Astrocyte of the cerebellum (primary cell): ENCODE results near the gene MRPL9.
"Not testable (repeated sequence)": the region's sequence is repeated elsewhere in the genome, so short reads cannot be mapped to it uniquely, and the experiment has no call there.

ENCODE experiments used
- DNase-seq: peaks from one replicate; pipeline ENCODE4 v3.0.0-alpha.2; 2011; ENCODE audit warnings: low read depth
- H3K4me3 ChIP-seq: 2 replicates; pipeline ENCODE4 v1.5.1; 2011; ENCODE audit warnings: mild to moderate bottlenecking, low read depth, low read length, moderate library complexity
- CTCF ChIP-seq: IDR thresholded peaks from 2 replicates; pipeline ENCODE4 v1.5.1; 2012; ENCODE audit warnings: low read length, low read depth, moderate library complexity, mild to moderate bottlenecking; ENCODE audit errors: missing control alignments
- in situ Hi-C: cut with HindIII; loops from 2 replicates; pipeline ENCODE4 v1.10.0; 2017; ENCODE audit warnings: low sequenced_read_pairs

The MRPL9 gene

DNA sequence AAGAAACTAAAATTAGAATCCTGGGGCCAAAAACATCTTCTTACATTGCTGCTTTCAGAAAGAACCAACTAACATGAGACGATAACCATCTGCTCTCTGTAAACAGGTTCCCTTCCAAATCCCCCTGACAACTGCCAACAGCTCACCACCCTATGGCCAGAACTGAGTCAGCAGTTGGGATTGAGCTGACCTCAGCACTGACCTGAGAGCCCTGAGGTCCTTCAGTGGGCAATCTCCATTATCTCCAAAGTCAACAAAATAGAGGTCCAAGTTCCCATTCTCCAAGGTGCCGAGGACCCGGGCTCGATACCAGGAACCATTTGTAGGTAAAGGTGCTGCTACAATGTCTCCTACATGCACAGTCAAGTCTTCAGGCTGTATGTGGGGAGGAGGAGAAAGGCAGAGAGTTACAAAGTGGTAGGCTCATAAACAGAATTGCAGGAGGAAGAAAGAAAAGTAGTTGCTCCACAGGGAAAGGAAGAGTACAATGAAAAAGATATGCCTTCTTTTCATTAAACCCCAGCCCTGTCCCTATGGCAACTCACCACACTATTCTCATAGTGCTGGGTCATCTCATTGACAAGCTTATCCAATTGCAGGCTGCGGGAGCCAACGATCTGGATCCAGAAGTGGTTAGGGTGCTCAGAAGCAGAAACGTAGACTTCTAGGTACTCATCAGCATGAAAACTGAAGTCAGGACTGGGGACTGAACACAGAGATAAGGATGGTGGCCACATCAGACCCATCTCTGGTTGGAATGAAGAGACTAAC lies 12.8 kb upstream of the MRPL9 start:
- in situ Hi-C loops, result no loop called here
- DNase-seq, result no peak
- no peak overlapping the region for H3K4me3 ChIP-seq
- no peak for TF ChIP-seq CTCF

DNA sequence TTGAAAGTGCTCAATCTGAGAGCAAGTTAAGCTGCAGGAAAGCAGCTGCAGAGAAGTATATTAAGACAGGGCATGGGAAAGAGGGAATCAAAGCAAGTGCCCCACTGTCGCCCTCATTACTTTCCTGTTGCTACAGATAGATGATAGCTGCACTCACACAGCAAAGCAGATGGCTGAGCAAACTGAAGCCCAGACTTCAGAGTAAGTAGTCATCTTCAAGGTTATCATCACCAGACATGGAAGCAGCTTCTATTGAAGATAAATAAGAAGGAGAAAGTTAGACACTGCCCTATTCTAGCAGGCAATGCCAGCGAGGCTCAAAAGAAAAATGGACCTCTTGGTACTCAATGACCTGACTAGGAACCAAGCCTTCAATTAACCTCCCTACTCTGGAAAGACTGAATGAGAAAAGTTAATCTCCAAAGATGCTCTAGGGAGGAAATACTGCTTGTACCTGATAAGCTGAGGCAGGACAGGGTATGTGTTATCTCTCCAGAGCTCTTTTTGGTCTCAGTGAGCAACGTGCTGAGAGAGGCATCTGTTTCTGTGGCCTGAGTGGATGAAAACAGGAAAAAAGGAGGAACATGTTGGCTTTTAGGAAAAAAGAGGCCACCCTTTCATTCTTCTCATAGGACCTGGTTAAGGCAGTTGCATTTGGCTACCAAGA lies 11.1 kb upstream of the MRPL9 start:
- no peak overlapping the region for H3K4me3 ChIP-seq
- no peak for TF ChIP-seq CTCF
- in situ Hi-C loops, result no loop called here
- no peak for DNase-seq

GRCh38 chr1:151773702-151774101 lies 10.4 kb upstream of the MRPL9 start:
- H3K4me3 ChIP-seq, result no peak overlapping the region
- TF ChIP-seq CTCF, result no peak
- DNase-seq, result no peak
- in situ Hi-C loops, result no loop called here

- in situ Hi-C loops, H3K4me3 ChIP-seq, DNase-seq: not testable (repeated sequence)
These were observed 6.0 kb upstream of the MRPL9 start for GRCh38 chr1:151769270-151769669.

DNA sequence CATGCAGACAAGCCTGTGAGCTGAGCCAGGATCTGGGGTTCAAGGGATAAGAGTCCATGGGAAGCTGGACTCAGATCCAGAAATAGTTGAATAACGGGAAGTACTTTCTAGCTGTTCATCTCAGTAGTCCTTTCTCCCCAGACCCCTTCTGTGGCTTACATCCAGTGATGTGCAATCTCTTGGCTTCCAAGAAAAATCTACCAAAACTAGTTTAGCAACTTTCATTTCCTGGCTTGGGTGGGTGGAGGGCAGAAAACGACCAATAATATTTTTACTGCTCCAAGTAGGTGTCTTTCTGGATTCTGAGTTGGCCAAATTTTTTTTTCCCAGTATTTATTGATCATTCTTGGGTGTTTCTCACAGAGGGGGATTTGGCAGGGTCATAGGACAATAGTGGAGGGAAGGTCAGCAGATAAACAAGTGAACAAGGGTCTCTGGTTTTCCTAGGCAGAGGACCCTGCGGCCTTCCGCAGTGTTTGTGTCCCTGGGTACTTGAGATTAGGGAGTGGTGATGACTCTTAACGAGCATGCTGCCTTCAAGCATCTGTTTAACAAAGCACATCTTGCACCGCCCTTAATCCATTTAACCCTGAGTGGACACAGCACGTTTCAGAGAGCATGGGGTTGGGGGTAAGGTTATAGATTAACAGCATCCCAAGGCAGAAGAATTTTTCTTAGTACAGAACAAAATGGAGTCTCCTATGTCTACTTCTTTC lies 5.2 kb upstream of the MRPL9 start:
- DNase-seq, H3K4me3 ChIP-seq, in situ Hi-C loops: not testable (repeated sequence)

- in situ Hi-C loops, result no loop called here
- no peak for DNase-seq
- no peak for TF ChIP-seq CTCF
- H3K4me3 ChIP-seq, result peak overlapping the region; percentile 85
These were observed 694 bp upstream of the MRPL9 start for GRCh38 chr1:151763990-151764389.

- no peak for TF ChIP-seq CTCF
- in situ Hi-C loops, result no loop called here
- DNase-seq, result no peak
- no peak overlapping the region for H3K4me3 ChIP-seq
These were observed 2.5 kb downstream of the MRPL9 start for GRCh38 chr1:151760597-151761385.
